ENCODE data around the gene SLC25A21.

The SLC25A21 gene

GRCh38 chr14:37057776-37058175, 114.6 kb downstream of the SLC25A21 start:
- no peak overlapping the region for H3K4me3 ChIP-seq (ENCODE audit: low read depth, low read length)
- no peak for DNase-seq (ENCODE audit: low read depth)

GRCh38 chr14:37056473-37056872, 115.9 kb downstream of the SLC25A21 start:
- peak; percentile 31 for DNase-seq (ENCODE audit: low read depth)
- no peak overlapping the region for H3K4me3 ChIP-seq (ENCODE audit: low read depth, low read length)

GRCh38 chr14:37054869-37055268, 117.5 kb downstream of the SLC25A21 start:
- DNase-seq (ENCODE audit: low read depth) = no peak
- no peak overlapping the region for H3K4me3 ChIP-seq (ENCODE audit: low read depth, low read length)

- DNase-seq (ENCODE audit: low read depth) = no peak
Measured at GRCh38 chr14:37054144-37054543, 118.3 kb downstream of the SLC25A21 start.

GRCh38 chr14:37051680-37052079, 120.7 kb downstream of the SLC25A21 start:
- no peak for DNase-seq (ENCODE audit: low read depth)
- H3K4me3 ChIP-seq (ENCODE audit: low read depth, low read length) = no peak overlapping the region

More at GRCh38 chr14:37054144-37054543, 118.3 kb downstream of the SLC25A21 start:
- H3K4me3 ChIP-seq (ENCODE audit: low read depth, low read length) = no peak overlapping the region

GRCh38 chr14:37051153-37051552, 121.3 kb downstream of the SLC25A21 start:
- no peak for DNase-seq (ENCODE audit: low read depth)
- no peak overlapping the region for H3K4me3 ChIP-seq (ENCODE audit: low read depth, low read length)

GRCh38 chr14:37048666-37049071, 123.7 kb downstream of the SLC25A21 start:
- no peak overlapping the region for H3K4me3 ChIP-seq (ENCODE audit: low read depth, low read length)
- DNase-seq (ENCODE audit: low read depth) = no peak

- H3K4me3 ChIP-seq (ENCODE audit: low read depth, low read length) = no peak overlapping the region
- DNase-seq (ENCODE audit: low read depth) = no peak
Measured at GRCh38 chr14:37047996-37048395, 124.4 kb downstream of the SLC25A21 start.

GRCh38 chr14:37047226-37047625, 125.2 kb downstream of the SLC25A21 start:
- no peak for DNase-seq (ENCODE audit: low read depth)
- no peak overlapping the region for H3K4me3 ChIP-seq (ENCODE audit: low read depth, low read length)

- H3K4me3 ChIP-seq (ENCODE audit: low read depth, low read length) = no peak overlapping the region
- no peak for DNase-seq (ENCODE audit: low read depth)
Measured at GRCh38 chr14:37046815-37047214, 125.6 kb downstream of the SLC25A21 start.

GRCh38 chr14:37045340-37046061, 126.9 kb downstream of the SLC25A21 start:
- DNase-seq (ENCODE audit: low read depth) = no peak

GRCh38 chr14:37037636-37038387, 134.6 kb downstream of the SLC25A21 start:
- H3K4me3 ChIP-seq (ENCODE audit: low read depth, low read length) = no peak overlapping the region
- DNase-seq (ENCODE audit: low read depth) = no peak

More at GRCh38 chr14:37045340-37046061, 126.9 kb downstream of the SLC25A21 start:
- H3K4me3 ChIP-seq (ENCODE audit: low read depth, low read length) = no peak overlapping the region

GRCh38 chr14:37036669-37037341, 135.6 kb downstream of the SLC25A21 start:
- H3K4me3 ChIP-seq (ENCODE audit: low read depth, low read length) = no peak overlapping the region
- DNase-seq (ENCODE audit: low read depth) = peak; percentile 25

GRCh38 chr14:37035401-37035800, 137.0 kb downstream of the SLC25A21 start:
- H3K4me3 ChIP-seq (ENCODE audit: low read depth, low read length) = no peak overlapping the region

GRCh38 chr14:37034410-37035285, 137.8 kb downstream of the SLC25A21 start:
- no peak overlapping the region for H3K4me3 ChIP-seq (ENCODE audit: low read depth, low read length)
- DNase-seq (ENCODE audit: low read depth) = peak; percentile 59

More at GRCh38 chr14:37035401-37035800, 137.0 kb downstream of the SLC25A21 start:
- no peak for DNase-seq (ENCODE audit: low read depth)

- no peak for DNase-seq (ENCODE audit: low read depth)
Measured at GRCh38 chr14:37032863-37033262, 139.5 kb downstream of the SLC25A21 start.

GRCh38 chr14:37027188-37027824, 145.1 kb downstream of the SLC25A21 start:
- no peak overlapping the region for H3K4me3 ChIP-seq (ENCODE audit: low read depth, low read length)
- DNase-seq (ENCODE audit: low read depth) = no peak

More at GRCh38 chr14:37032863-37033262, 139.5 kb downstream of the SLC25A21 start:
- no peak overlapping the region for H3K4me3 ChIP-seq (ENCODE audit: low read depth, low read length)

- H3K4me3 ChIP-seq (ENCODE audit: low read depth, low read length) = no peak overlapping the region
- DNase-seq (ENCODE audit: low read depth) = no peak
Measured at GRCh38 chr14:37023875-37024565, 148.4 kb downstream of the SLC25A21 start.
